HT-29 (cell line): Measurements from ENCODE around the gene ZNF619. TPM values are rescaled to one million over a fixed set of nuclear protein-coding genes. Genes with fewer than 3 reads are reported as not detected.
A peak's percentile ranks its signal among the peaks of the same experiment; 100 is the strongest.

Source experiments
- DNase-seq: peaks from one replicate; pipeline ENCODE4 v3.0.0-alpha.2; 2015; ENCODE audit warnings: low spot score
- total RNA-seq: library from RNA; depleted of rRNA; stranded (reverse); fragments of >200 nt; shearing (Covaris generic); gene quantifications from 2 replicates; pipeline ENCODE4 v1.2.3, GENCODE V29; 2014

ZNF619 gene
- total RNA-seq, 1 experiment from 2014 or later, result 0.81 TPM

DNA sequence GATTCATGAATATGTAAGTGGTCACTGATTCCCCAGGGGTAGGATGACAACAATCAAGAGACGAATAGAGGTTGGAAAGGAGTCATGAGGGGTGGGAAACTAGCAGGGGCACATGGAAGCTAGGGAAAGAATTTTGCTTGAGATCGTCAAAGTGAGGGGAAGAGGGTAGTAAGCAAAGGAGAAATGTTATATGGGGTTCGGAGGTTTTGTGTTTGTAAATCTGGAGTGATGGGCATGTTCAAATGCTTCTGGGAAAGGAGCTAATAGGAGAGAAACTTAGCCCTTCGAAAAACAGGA lies 11.9 kb upstream of the ZNF619 start:
- no peak for DNase-seq

DNA sequence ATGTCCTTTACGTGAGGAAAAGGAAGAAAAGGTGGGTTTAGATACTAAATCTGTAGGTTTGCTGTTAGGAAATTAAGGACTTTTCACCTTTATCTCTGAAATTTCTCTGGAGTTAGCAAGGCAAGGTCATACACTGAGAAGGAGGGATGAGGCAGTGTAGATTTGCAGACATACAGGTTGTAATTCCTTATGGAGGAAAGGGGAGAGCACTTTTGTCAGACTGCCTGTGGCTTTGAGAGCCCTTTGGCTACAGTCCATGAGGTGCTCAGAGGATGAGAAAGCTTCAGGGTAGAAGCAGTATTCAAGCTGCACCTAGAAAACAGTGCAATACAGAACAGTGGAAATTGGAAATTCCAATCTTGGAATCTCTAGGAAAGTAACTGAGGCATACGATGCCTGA lies 11.5 kb upstream of the ZNF619 start:
- no peak for DNase-seq

DNA sequence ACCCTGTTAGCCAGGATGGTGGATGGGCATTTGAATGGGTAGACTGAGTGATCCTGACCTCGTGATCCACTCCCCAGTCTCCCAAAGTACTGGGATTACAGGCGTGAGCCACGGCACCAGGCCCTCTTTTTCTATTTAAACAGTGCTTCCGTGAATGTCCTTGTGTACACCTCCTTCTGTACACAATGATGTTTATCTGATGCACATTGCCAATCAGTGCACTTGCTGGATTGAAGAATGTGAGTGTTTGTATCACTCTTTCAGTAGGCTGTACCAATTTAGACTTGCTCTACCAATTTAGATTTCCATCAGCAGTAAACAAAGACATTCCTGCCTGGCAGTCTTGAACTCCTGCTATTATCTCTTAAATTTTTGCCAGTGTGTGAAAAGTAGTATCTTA lies 8.9 kb upstream of the ZNF619 start:
- no peak for DNase-seq

DNA sequence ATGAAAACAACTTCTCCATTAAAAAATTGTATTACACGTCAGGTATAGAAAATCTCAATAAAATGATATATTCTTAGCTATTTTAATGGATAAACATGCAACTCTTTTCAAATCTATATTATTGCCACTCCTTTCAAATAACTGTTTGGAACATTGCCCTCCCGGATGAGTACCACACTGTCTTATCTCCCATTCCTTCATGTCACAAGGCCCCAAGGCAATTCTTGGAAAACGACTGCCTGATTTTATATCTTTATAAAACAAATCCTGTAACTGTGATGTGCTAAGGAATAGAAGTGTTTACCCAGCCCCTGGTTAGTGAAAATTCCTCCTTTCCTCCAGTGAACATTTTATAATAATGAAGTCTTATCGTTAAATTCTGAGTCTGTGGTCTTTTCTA lies 6.2 kb upstream of the ZNF619 start:
- no peak for DNase-seq

DNA sequence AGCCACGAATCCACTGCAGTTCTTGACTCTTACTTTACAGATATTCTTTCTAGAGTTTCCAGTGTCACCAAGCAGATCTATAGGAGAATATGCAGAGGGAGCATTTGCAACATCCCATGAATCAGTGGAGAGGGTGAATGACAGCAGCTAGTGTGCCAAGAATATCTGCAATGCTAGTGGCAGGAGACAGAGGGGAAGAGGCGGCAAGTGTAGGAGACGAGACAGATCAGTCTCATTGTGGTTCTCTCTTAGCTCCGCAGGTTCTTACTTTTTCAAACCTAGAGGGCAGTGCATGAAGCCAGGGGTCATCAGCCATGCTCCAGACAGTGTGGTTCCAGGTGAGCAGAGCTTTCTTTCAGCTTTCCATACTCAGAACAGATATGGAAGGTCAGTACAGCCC lies 744 bp downstream of the ZNF619 start:
- no peak for DNase-seq

DNA sequence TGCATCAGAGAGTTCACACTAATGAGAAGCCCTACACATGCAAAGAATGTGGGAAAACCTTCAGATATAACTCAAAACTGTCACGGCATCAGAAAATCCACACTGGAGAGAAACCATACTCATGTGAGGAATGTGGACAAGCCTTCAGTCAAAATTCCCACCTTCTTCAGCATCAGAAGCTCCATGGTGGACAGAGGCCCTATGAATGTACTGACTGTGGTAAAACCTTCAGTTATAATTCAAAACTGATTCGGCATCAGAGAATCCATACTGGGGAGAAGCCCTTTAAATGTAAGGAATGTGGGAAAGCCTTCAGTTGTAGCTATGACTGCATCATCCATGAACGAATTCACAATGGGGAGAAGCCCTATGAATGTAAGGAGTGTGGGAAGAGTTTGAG lies 10.2 kb downstream of the ZNF619 start:
- DNase-seq, result no peak

DNA sequence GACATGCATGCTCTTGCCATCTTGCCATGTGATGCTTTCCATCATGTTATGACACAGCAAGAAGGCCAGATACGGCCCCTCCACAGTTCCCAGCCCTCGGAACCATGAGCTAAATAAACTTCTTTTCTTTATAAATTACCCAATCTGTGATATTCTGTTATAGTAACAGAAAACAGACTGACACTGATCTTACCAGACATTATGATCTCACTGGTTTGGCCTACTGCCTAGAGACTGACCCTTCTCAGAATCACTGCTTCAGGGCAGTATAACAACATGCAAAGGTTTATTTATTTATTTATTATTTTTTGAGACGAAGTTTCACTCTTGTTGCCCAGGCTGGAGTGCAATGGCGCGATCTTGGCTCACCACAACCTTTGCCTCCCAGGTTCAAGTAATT lies 14.0 kb downstream of the ZNF619 start:
- no peak for DNase-seq

DNA sequence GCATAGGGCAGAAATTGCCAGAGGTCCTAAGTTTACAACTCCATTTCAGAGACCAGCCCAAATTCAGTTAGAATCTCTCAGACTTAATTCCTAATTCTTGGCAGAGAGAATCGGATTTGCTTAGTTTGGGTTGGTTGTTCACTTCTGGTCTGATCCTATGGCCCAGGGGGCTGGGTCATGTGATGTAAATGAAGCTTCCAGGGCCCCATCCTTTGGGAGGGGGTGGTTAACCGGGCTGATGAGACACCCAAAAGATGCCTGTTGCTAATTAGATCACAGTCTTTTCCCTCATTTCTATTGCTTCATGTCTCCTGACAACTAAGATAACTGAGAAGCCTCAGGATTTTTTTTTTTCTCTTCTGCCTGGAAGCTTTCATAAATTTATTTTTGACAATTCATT lies 17.8 kb downstream of the ZNF619 start:
- DNase-seq, result no peak

DNA sequence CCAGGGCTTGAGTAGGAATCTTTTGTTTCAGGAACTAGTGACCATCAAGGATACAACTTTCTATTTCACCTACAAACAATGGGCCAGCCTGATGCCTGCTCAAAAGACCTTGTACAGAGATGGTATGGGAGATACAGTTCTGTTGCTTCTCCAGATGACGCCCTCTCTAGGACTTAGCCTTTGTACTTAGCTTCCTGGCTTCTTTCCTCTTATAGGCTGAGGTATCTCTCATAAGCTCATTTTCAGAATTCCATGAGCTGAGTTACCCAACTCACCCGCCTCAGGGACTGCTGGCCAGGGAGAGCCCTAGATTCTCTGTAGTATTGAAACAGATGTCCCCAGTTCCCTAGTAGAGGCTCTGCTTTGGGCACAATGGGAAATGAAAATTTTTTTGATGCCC lies 20.4 kb downstream of the ZNF619 start:
- no peak for DNase-seq

DNA sequence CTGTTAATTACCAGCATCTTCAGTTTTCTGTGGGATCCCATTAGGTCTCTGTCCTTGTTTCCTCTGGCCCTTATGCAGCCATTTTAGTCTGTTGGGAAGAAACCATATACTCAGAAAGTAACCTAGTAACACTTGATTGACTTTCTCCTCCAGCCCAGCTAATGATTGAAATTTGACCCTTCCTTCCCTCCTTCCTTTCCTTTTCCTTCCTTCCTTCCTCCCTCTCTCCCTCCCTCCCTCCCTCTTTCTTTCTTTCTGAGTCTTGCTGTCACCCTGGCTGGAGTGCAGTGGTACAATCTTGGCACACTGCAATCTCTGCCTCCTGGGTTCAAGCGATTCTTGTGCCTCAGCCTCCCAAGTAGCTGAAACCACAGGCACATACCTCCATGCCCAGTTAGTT lies 23.0 kb downstream of the ZNF619 start:
- no peak for DNase-seq

DNA sequence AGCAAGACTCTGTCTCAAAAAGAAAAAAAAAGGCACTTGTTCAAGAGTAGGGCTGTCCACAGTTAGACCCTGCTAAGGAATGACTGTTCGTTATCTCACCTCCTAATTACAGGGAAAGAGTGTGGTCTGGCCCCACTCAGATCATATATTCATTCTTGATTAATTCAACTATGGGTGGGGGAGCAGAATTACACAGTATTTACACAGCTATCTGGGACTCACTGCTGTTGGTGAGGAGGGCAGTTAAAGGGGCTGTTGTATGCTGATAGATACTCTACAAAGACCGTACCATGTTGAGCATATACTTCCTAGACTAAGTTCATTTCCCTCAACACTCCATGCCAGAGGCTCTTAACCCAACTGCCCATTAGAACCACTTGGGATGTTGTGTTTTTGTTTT lies 25.1 kb downstream of the ZNF619 start:
- DNase-seq, result no peak

DNA sequence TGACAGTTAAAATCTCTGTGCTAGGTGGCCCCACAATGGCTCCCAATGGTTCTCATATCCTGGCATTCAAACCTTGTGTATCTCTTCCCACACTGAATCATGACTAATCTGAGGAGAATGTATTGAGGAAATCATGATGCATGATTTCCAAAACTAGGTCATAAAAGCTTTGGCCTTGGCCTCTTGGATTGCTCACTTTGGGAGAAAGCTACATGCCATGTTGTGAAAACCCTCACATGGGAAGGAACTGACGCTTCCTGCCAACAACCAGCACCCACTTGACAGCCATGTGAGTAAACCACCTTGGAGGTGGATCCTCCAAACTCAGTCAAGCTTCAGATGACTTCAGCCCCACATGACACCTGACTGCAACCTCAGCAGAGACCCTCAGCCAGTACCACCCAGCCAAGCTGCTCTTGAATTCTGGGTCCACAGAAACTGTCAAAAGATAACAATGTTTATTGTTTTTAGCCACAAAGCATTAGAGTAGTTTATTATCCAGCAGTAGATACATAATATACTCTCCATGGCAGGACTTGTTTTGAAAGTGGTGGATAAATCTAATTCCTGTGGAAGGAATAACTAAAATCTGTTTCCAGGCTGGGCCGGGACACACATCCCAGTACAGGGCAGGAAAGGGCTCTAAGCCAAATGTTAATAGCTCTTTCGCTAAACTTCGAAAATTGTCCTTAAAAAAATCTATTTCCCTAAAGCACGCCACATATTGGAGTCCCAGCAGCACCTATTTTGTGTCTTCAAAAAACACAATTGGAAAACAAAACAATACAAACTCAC lies 27.9 kb downstream of the ZNF619 start:
- peak; percentile 14 for DNase-seq

DNA sequence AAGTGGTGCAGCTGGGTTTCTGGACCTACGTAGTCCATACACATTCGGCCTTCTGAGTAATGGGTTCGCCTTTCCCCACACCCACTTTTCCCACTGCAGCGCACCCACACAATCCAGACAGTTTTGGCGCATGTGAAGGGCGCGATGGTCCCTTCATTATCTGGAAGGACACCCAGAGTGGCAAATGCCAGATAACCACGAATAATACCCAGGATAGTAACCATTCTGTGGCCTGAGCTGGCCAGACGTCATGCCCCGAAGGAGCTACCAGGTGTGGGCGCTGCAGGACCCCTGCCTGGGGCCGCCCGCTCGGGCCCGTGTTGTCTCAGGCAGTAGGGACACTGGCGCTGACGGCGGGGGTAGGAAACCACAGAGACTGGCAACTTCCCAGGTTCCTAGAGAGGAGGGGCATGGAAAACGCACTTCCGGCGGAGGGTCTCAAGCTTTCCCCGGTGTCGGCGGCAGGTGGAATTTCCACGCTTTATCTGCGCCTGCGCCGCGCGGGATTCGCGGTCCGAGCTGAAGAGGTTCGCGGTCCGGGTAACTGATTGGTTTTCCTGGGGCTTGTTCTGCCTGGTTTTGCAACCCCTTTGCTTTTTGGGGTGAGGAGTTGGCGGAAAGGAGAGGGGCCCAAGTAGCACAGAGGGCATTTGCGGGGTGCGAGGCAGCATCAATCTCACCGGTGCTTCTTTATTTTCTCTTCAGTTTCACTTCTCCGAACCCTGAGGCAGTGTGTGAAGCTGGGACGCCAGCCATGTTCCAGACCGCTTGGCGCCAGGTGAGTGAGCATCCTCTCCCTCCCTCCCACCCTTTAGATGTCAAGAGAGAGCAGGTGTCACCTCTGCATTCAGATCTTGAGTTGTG lies 28.9 kb downstream of the ZNF619 start, which contains the start of gene ZNF620:
Gene ZNF620, plus strand, starts transcription at position 441 of the 864 bp plus-strand sequence. Its CDS starts 314 bp downstream, at position 755.
- peak; percentile 80 for DNase-seq

DNA sequence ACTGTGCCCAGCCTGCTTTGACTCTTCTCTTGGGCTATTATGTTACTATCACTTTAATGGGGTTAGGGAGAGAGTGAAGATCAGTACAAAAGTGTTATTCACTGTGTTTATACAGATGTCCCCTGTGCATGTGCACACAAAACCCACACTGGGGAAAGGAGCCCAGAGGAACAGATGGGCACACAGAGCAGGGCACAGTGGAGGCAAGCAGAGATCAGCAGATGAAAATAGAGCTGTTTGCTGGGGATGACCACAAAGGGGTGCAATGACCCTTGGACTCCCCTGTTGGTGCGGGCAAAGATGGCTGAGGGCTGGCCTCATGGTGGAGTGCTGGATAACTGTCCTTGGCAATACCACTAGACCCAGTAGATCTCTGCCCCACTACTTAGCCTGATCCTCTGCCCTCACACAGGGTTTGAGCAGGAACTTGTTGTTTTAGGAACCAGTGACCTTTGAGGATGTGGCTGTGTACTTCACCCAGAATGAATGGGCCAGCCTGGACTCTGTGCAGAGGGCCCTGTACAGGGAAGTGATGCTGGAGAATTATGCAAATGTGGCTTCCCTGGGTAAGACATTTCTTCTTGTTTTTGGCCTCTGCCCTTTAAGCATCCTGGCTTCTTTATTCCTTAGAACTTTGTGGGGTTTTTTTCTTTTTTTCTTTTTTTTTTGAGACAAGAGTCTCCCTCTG lies 34.3 kb downstream of the ZNF619 start:
- DNase-seq, result no peak

DNA sequence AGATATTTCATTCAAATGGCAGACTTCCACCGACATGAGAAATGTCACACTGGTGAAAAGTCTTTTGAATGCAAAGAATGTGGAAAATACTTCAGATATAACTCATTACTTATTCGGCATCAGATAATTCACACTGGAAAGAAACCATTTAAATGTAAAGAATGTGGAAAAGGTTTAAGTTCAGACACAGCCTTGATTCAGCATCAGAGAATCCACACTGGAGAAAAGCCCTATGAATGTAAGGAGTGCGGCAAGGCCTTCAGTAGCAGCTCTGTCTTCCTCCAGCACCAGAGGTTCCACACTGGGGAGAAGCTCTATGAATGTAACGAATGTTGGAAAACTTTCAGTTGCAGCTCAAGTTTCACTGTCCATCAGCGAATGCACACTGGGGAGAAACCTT lies 39.3 kb downstream of the ZNF619 start:
- no peak for DNase-seq

DNA sequence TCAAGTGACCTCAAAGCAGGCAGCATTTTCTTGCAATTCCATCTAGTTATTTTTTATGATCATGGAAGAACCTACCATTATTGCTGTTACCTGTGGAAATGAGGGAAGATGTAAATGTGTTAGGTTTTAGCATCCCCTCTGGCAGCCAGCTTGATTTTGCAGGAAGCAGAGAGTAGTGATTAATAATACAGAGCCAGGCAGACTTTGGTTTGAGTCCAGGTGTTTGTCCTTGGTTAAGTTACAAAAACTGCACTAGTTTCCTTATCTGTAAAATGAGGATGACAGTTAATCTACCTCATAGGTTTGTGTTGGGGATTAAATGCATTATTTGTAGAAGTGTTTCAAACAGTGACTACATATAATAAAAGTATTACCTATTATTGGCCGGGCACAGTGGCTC lies 41.1 kb downstream of the ZNF619 start:
- DNase-seq, result no peak

DNA sequence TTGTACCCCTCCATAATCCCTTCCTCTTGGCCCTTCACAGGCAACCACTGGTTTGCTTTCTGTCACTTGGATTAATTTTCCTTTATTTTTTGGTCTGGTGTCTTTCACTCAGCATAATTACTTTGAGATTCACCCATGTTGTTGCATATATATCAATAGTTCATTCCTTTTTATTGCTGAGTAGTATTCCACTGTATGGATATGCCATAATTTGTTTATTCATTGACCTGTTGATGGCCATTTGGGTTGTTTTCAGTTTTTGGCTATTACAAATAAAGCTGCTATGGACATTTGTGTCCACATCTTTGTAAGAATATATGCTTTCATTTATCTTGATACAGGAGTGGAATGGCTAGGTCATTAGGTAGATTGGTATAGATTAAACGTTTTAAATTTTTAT lies 41.9 kb downstream of the ZNF619 start:
- no peak for DNase-seq

DNA sequence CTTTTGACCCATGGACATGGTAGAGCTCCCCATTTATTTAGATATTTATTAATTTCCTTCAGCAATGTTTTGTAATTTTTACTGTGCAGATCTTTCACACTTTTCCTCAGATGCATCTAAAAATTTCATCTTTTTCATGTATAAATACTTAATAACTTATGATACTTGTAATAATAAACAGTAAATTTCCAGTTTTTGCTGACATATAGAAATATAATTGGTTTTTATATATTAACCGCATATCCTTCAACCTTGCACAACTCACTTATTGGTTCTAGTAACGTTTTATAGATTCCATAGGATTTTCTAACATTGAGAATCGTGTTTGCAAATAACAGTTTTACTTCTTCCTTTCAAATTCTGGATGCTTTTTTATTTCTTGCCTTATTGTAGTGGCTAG lies 44.3 kb downstream of the ZNF619 start:
- no peak for DNase-seq

DNA sequence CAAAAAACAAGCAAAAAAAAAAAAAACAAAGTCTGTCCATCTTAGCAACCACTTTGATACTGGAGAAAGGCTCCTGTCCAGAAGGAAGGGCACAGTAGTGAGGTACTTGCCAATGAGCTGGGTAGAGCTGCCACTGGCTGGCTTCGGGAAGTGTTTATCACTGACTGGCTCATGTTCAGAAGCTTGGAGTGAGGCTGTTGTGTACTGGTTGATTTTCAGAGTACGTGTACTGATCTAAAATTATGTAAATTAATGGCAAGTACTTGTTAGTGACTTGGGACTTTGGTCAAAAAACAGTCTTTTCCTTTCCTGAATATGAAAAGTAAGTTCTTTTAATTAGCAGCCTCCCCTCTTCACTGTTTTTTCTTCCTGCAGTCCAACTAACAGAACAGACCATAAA lies 46.9 kb downstream of the ZNF619 start:
- DNase-seq, result peak; percentile 7

DNA sequence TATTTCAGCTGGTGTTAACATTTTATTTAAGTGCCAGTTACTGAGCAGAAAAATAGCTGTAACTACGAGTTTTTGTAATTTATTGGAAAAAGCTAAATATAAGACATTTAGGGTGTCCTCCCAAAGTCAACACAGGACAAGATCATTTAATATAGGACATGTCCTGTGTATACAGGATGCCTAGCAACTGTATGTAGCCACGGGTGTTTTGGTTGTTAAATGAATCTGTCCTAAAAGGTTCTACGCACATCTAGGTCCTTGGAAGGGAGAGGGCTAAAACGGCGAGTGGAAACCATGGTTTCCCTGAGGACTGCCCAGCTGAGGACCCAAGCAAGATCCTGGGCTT lies 47.3 kb downstream of the ZNF619 start:
- peak; percentile 37 for DNase-seq

DNA sequence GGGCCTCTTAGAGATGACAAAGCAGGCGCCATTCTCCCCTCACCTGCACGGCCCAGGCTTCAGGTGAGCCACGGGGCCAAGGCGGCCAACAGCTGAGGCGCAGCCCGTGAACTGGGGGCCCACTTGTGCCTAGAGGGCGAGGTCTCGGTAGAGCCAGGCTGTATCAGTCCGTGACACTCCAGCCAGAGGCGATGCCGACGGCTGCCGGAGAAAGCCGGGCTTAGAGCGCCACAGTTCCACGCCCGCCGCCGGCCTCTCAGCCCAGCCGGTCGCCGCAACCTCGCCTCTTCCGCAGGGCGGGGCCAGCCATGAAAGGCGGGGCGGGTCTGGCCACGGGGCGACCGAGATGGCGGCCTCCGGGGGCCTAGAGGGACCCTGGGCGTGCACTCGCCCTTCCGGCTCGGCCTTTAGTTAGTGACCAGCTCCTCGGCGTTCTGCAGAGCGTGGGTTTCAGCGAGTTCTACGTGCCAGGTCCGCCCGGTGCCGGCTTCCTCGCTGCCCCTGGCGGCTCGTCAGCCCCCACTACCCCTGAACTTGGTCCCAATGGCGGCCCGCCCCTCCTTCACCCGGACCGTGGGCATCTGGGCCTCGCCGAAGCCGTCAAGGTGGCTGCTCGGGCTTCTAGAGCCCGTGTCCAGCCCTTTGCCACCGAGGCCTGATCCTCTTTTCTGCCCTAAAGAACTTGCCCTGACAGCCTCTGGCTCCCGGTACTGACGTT lies 47.8 kb downstream of the ZNF619 start, which contains the start of gene ZNF621:
Gene ZNF621, plus strand, starts transcription at position 393 of the 718 bp plus-strand sequence. CDS start 881 bp downstream, outside the sequence.
- peak; percentile 84 for DNase-seq

DNA sequence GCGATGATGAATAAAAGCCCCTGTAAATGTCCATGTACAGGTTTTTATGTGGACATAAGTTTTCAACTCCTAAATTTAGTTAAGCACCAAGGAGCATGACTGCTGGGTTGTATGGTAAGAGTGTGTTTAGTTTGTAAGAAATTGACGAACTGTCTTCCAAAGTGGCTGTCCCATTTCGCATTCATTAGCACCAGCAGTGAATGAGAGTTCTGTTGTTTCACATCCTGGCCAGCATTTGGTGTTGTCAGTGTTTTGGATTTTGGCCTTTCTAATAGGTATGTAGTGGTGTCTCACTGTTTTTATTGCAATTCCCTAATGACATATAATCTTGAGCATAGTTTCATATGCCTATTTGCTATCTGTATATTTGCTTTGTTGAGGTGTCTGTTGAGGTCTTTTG lies 51.5 kb downstream of the ZNF619 start:
- no peak for DNase-seq
